Measurements from ENCODE around the gene C11orf52. TPM values are rescaled to one million over a fixed set of nuclear protein-coding genes. Genes with fewer than 3 reads are reported as not detected.
"Not testable (repeated sequence)": the region's sequence is repeated elsewhere in the genome, so short reads cannot be mapped to it uniquely, and the experiment has no call there.

Gene C11orf52
- polyA plus RNA-seq (2012; ENCODE audit: low read depth, missing spikeins), result not detected

GRCh38 chr11:111918390-111919256 lies at the start of gene C11orf52:
Gene C11orf52 (plus strand): TSS chr11:111918913. CDS start chr11:111918973, 60 bp downstream.
- FAIRE-seq, result no peak

GRCh38 chr11:111870113-111870512 lies 48.6 kb upstream of the C11orf52 start:
- DNase-seq (ENCODE audit: insufficient read length, low spot score) (no peak), FAIRE-seq (no peak)
- no peak for TF ChIP-seq POU2F2 (IDR thresholded peaks at IDR 0.05; ENCODE audit: low read depth, low read length)

More at GRCh38 chr11:111918390-111919256, at the start of gene C11orf52:
- DNase-seq (ENCODE audit: insufficient read length, low spot score), result no peak
- TF ChIP-seq POLR2A (IDR thresholded peaks at IDR 0.05; ENCODE audit: low read depth, low read length) (no peak), POU2F2 (IDR thresholded peaks at IDR 0.05; ENCODE audit: low read depth, low read length) (no peak)

GRCh38 chr11:111870522-111870885 lies 48.2 kb upstream of the C11orf52 start:
- DNase-seq (ENCODE audit: insufficient read length, low spot score) (no peak), FAIRE-seq (no peak)
- TF ChIP-seq TAF1 (IDR thresholded peaks at IDR 0.05; ENCODE audit: low read depth, low read length), result no peak
- peak; percentile 63 for TF ChIP-seq SPI1 (IDR thresholded peaks at IDR 0.05; ENCODE audit: low read depth, low read length)

- DNase-seq (ENCODE audit: insufficient read length, low spot score), result peak; percentile 71
- peak; percentile 89 for FAIRE-seq
- peak; percentile 16; the same call in 1 of the 2 replicates for TF ChIP-seq POLR2A (IDR thresholded peaks at IDR 0.05; ENCODE audit: low read depth, low read length)
- no peak for TF ChIP-seq POLR2AphosphoS5 (IDR thresholded peaks at IDR 0.05; ENCODE audit: low read depth, low read length)
- TF ChIP-seq POU2F2 (IDR thresholded peaks at IDR 0.05; ENCODE audit: low read depth, low read length), result 0 out of 2 replicates have a peak, but pooled peaks have one; percentile 41
- TF ChIP-seq SPI1 (IDR thresholded peaks at IDR 0.05; ENCODE audit: low read depth, low read length), result no peak
These were observed 47.6 kb upstream of the C11orf52 start, which contains the start of gene ALG9 for GRCh38 chr11:111870886-111871692. Gene ALG9 (minus strand): TSS chr11:111871581. CDS start chr11:111871482, 99 bp downstream.

GRCh38 chr11:111871693-111872161 lies 47.0 kb upstream of the C11orf52 start:
- FAIRE-seq (no peak), DNase-seq (ENCODE audit: insufficient read length, low spot score) (no peak)
- TF ChIP-seq TAF1 (IDR thresholded peaks at IDR 0.05; ENCODE audit: low read depth, low read length) (no peak), PAX5 (IDR thresholded peaks at IDR 0.05; ENCODE audit: insufficient read depth, low read length, severe bottlenecking) (no peak), POU2F2 (IDR thresholded peaks at IDR 0.05; ENCODE audit: low read depth, low read length) (no peak), SPI1 (IDR thresholded peaks at IDR 0.05; ENCODE audit: low read depth, low read length) (no peak), POLR2AphosphoS5 (IDR thresholded peaks at IDR 0.05; ENCODE audit: low read depth, low read length) (no peak), POLR2A (IDR thresholded peaks at IDR 0.05; ENCODE audit: low read depth, low read length) (no peak)

GRCh38 chr11:111878385-111878848 lies 40.3 kb upstream of the C11orf52 start:
- no peak for DNase-seq (ENCODE audit: insufficient read length, low spot score)
- TF ChIP-seq TAF1 (IDR thresholded peaks at IDR 0.05; ENCODE audit: low read depth, low read length), result no peak
- TF ChIP-seq POLR2A (IDR thresholded peaks at IDR 0.05; ENCODE audit: low read depth, low read length), result no peak
- TF ChIP-seq SPI1 (IDR thresholded peaks at IDR 0.05; ENCODE audit: low read depth, low read length), result no peak
- no peak for TF ChIP-seq POU2F2 (IDR thresholded peaks at IDR 0.05; ENCODE audit: low read depth, low read length)
- TF ChIP-seq PAX5 (IDR thresholded peaks at IDR 0.05; ENCODE audit: insufficient read depth, low read length, severe bottlenecking), result no peak
- no peak for TF ChIP-seq POLR2AphosphoS5 (IDR thresholded peaks at IDR 0.05; ENCODE audit: low read depth, low read length)
- FAIRE-seq, result no peak

- TF ChIP-seq POLR2AphosphoS5 (IDR thresholded peaks at IDR 0.05; ENCODE audit: low read depth, low read length), result peak; percentile 80
- no peak for TF ChIP-seq PAX5 (IDR thresholded peaks at IDR 0.05; ENCODE audit: insufficient read depth, low read length, severe bottlenecking)
- TF ChIP-seq TAF1 (IDR thresholded peaks at IDR 0.05; ENCODE audit: low read depth, low read length), result peak; percentile 55; the same call in 1 of the 2 replicates
- TF ChIP-seq SPI1 (IDR thresholded peaks at IDR 0.05; ENCODE audit: low read depth, low read length), result no peak
- peak; percentile 81 for TF ChIP-seq POLR2A (IDR thresholded peaks at IDR 0.05; ENCODE audit: low read depth, low read length)
- TF ChIP-seq POU2F2 (IDR thresholded peaks at IDR 0.05; ENCODE audit: low read depth, low read length), result no peak
- peak; percentile 96 for FAIRE-seq
- DNase-seq (ENCODE audit: insufficient read length, low spot score), result peak; percentile 87
These were observed 39.7 kb upstream of the C11orf52 start, which contains the start of the genes CFAP68 and FDXACB1 for GRCh38 chr11:111878849-111879636. Gene CFAP68 (plus strand): TSS chr11:111879541. CDS start chr11:111879561, 20 bp downstream. Gene FDXACB1 (minus strand): TSS chr11:111879165. CDS start chr11:111879132, 33 bp downstream.

- DNase-seq (ENCODE audit: insufficient read length, low spot score) (no peak), FAIRE-seq (no peak)
- TF ChIP-seq SPI1 (IDR thresholded peaks at IDR 0.05; ENCODE audit: low read depth, low read length) (no peak), POLR2AphosphoS5 (IDR thresholded peaks at IDR 0.05; ENCODE audit: low read depth, low read length) (no peak), TAF1 (IDR thresholded peaks at IDR 0.05; ENCODE audit: low read depth, low read length) (no peak), POU2F2 (IDR thresholded peaks at IDR 0.05; ENCODE audit: low read depth, low read length) (no peak), PAX5 (IDR thresholded peaks at IDR 0.05; ENCODE audit: insufficient read depth, low read length, severe bottlenecking) (no peak), POLR2A (IDR thresholded peaks at IDR 0.05; ENCODE audit: low read depth, low read length) (no peak)
These were observed 39.1 kb upstream of the C11orf52 start for GRCh38 chr11:111879637-111879960.

GRCh38 chr11:111882202-111882601 lies 36.5 kb upstream of the C11orf52 start:
- DNase-seq (ENCODE audit: insufficient read length, low spot score) (no peak), FAIRE-seq (no peak)
- no peak for TF ChIP-seq TAF1 (IDR thresholded peaks at IDR 0.05; ENCODE audit: low read depth, low read length)
- TF ChIP-seq POU2F2 (IDR thresholded peaks at IDR 0.05; ENCODE audit: low read depth, low read length), result no peak
- no peak for TF ChIP-seq POLR2AphosphoS5 (IDR thresholded peaks at IDR 0.05; ENCODE audit: low read depth, low read length)
- no peak for TF ChIP-seq POLR2A (IDR thresholded peaks at IDR 0.05; ENCODE audit: low read depth, low read length)
- no peak for TF ChIP-seq PAX5 (IDR thresholded peaks at IDR 0.05; ENCODE audit: insufficient read depth, low read length, severe bottlenecking)
- no peak for TF ChIP-seq SPI1 (IDR thresholded peaks at IDR 0.05; ENCODE audit: low read depth, low read length)

GRCh38 chr11:111885053-111885452 lies 33.7 kb upstream of the C11orf52 start:
- DNase-seq (ENCODE audit: insufficient read length, low spot score); FAIRE-seq: not testable (repeated sequence)
